Measurements from ENCODE around the gene ZNF512.

Gene ZNF512

DNA sequence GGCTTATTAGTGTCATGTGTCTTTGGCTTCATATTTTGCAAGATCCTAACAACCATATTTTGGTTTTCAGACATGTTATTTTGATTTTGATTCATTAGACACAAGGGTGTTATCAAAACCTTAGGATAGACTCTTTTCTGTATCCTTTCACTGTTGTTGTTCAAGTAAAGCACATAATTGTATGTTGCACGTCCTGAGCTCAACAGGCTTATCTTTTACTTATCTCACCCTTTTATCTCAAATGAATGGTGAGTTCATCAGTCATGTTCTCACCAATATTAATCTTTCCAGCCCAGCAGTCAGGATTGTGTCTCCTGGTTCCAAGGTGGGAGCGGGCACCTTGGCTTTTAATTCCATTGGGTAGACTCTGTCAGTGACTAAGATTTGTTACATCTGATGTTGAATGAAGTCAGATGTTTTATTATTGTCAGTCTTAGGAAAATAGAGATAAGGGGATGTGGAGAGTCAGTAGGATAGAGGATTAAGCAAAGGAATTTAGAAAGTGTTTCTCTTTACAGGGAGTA is 57.9 kb downstream of the ZNF512 start:
- no peak for DNase-seq

DNA sequence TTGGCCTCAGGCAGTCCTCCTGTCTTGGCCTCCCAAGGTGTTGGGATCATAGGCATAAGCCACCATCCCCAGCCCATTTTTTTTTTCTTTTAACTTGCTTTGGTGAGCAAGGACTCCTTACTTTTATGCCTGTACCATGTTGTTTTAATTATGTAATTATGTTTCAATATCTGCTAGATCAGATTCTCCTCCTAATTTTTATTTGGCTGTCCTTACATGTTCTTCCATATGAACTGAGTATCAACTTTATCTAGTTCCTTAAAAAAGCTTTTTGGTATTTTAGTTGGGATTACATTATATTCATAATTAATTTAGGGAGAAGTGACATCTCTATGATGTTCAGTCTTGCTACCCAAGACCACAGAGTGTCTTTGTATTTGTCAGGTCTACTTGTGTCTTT is 62.4 kb downstream of the ZNF512 start:
- DNase-seq: no peak

DNA sequence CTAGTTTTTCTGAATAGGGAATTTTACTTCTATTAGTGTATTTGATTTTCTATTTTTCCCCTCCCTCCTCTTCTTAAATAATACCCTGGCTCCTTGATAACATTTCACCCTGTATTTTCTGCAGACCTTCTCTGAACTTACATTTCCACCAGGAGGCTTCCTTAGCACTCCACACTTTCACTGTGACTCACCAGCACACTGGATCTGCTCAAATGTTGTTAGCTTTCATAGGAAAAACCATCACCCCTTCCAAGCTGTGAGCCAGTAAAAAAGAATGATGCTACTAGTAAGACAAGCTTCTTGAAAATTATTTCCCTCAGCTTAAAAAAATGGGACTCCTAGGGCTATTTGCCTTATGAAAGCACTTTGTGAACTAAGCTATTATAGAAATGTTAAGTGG is 64.4 kb downstream of the ZNF512 start:
- DNase-seq: no peak

DNA sequence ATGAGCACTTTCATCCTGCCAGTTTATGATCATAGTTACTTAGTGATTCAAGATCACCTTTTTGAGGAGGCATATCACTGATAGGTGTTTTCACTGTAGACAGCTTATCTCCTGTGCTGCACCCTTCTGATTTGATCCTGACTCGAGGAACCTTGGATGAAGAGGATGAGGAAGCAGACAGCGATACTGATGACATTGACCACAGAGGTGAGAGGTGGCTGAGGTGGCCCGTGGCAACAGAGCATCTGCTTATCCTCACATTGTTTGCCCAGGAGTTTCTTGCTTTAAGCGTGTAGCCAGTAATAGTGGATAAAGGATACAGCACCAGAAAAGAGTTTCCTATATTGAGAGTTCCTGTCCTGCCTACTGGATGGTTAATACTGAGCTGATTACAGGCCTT is 64.9 kb downstream of the ZNF512 start:
- no peak for DNase-seq

DNA sequence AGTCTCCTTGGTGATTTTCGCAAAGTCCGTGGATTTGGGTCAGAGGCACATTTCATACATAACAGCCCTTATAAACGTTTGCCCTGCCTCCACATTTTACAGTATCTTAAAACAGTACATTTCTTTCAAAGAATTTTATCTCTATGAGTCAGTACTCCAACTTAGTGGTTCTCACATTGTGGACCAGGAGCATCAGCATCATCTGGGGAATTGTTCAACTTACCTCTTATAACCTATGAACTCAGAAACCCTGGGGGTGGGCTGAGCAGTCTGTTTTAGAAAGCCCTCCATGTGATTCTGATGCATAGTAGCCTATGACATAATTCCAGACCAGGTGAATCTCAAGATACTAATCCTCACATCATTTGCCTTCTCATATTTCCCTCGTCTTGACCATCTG is 68.2 kb downstream of the ZNF512 start:
- peak; percentile 85 for DNase-seq

DNA sequence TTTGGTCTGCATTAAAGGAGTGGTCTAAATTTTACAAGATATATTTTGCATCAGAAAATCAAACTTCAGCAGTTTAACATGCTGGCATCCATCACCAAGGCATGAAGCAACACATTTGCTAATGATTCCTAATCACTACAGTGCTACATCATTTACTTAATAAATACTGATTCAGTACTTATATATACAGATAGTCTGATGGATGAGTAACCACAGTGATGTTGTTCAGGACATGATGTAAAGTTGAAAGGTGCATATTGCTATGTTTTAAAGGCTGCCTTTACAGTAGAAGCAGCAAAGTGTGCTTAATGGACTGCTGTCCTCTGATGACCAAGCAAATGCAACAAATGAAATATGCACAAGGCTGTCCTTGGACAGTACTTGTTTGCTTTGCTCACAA is 69.5 kb downstream of the ZNF512 start:
- DNase-seq: no peak

DNA sequence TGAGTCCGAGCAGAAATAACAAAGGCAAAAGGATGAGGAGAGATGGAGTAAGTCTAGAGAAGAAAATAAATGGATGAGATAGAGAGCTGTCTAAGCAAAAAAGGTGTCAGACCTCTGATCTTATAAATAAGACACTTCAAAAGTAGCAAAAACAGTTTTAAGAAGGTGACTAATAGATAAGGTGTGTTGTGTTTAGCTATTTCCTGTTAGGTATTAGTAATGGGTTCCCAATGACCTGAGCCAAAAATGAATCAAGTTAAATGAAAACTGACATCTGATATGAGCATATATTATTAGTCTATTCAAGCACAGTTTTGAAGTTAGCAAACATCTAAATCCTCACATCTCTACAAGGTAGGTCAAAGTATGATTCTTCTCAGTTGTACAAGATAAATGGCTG is 69.9 kb downstream of the ZNF512 start:
- DNase-seq: no peak

DNA sequence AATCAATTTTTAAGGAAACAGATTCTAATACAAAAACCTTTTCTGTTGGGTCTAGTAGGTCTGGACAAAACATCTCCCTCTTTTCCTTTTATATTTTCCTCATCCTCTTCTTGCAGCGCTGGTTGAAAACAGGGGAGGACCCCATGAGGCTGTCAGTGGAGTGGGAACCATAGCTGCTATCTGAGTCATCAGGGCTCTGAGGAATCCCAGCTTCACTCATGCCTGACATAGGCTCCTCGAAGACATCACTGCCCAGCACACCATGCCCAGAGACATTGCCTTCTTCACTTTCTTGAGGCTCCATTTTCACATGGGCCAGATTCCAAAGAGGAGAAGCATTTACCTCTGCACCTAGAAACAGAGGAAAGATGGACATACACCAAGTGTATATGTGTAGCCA is 70.6 kb downstream of the ZNF512 start:
- no peak for DNase-seq

DNA sequence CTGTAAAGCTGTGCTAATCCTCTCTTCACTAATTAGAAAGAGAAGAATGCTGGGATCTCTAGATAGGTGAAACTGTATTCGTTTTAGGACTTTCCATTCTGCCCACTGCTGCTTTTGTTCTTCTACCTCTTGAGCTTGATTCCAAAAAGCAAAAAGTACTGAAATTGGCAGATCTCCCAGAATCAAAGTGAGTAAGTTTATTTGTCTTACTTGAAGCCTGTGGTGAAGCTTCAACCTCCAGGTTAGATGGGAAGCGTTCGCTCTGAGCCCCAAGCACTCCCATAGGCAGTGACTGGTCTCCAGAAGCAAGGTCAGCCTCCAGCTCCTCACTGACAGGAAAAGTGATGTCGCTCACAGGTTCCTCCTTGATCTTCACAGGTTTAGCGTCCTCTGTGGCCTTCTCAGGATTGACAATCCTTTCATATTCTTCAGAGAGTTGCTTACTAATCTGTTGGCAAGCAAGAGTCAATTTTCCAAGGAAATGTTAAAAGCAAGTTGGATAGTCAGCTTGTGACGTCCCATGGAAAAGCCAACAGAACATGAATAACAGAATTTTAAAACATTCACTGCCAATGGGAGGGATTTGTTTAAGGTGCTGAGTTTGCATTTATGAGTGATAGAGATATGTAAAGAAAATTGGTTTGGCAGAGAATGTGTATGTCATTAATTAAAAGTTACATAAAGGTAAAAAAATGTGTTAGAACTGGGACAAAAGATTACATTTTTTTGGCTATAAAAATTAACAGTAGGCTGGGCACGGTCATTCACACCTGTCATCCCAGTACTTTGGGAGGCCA is 72.5 kb downstream of the ZNF512 start:
- DNase-seq: no peak

DNA sequence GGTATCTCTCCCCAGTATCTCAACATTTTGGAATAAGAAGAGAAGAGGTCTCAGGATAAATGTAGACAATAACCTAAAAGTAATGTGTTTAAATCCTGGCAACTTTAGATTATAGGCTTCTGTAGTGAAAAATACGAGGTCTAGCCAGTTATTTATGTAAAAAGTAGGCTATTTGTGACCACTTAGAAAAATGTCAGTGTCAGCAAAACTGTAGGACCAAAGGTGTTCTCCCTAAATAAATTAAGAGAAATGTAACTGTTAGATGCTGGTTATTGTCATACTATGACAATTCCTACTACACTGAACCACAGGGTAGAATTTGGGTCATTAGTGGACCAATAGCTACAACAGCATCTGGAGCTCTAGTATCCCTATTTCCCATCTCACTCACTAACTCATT is 78.5 kb downstream of the ZNF512 start:
- no peak for DNase-seq

DNA sequence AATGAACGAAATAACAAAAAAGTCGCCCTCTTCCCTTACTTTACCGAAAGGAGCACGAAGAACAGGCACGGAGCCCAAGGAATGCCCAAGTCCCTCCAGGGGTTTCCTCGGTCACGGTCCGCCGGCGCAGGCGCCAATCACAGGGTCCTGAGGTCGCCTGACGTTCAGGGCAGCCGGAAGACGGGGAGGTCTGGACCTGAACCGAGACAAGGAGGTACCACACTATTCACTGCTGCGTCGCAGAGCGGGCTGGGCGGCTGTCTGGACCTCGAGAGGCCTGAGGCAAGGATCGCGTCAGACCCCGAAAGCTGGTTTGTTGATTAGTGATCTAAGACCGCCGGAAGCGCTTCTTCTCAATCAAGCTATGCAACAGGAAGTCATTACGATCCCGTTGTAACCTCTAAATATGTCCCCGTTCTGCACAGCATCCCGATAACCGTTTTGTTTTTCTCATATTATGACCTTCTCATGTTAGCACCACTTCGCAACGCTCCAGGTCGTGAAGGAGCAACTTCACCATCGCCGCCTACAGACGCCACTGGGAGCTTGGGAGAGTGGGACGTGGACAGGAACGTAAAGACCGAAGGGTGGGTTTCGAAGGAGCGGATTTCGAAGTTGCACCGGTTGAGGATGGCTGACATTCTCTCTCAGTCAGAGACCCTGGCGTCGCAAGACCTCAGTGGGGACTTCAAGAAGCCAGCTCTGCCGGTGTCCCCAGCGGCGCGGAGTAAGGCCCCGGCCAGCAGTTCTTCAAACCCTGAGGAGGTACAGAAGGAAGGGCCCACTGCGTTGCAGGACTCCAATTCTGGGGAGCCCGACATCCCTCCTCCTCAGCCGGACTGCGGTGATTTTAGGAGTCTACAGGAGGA is 80.7 kb downstream of the ZNF512 start, which contains the start of the genes SLC4A1AP and SUPT7L:
Gene SLC4A1AP, plus strand, starts transcription at position 605 of the 869 bp plus-strand sequence. Its CDS starts 26 bp downstream, at position 631.
Gene SUPT7L, minus strand, starts transcription at position 330 of the 869 bp plus-strand sequence. CDS start 1,422 bp downstream, outside the sequence.
- peak; percentile 36 for DNase-seq

DNA sequence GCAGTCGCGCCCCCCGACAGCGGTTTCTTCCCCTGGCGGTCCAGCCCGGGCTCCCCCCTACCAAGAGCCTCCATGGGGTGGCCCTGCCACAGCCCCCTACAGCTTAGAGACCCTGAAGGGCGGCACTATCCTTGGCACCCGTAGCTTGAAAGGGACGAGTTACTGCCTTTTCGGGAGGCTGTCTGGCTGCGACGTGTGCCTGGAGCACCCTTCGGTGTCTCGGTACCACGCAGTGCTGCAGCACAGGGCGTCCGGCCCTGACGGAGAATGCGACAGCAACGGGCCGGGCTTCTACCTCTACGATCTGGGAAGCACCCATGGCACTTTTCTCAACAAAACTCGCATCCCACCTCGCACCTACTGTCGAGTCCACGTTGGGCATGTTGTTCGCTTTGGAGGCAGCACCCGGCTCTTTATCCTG is 81.3 kb downstream of the ZNF512 start:
- no peak for DNase-seq

DNA sequence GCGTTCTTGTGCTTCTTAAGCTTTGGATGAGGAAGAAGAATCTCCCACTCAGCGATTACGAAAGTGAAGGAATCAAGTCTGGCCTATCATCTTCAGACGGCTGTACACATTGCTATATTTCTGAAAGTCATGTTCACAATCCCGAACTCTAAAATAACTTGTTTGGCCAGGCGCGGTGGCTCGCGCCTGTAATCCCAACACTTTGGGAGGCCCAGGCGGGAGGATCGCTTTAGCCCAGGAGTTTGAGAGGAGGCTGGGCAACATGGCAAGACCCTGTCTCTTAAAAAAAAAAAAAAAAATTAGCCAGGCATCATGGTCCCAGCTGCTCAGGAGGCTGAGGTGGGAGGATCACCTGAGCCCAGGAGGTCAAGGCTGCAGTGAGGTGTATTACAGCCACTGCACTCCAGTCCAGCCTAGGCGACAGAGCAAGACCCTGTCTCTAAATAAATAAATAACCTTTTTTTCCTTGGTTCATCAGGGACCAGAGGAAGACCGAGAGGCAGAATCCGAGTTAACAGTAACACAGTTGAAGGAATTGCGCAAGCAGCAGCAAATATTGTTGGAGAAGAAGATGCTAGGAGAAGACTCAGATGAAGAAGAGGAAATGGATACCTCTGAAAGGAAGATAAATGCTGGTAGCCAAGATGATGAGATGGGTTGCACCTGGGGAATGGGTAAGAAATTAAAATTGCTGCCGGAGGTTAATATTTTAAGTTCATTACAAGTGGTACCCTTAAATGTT is 82.0 kb downstream of the ZNF512 start:
- DNase-seq: no peak

DNA sequence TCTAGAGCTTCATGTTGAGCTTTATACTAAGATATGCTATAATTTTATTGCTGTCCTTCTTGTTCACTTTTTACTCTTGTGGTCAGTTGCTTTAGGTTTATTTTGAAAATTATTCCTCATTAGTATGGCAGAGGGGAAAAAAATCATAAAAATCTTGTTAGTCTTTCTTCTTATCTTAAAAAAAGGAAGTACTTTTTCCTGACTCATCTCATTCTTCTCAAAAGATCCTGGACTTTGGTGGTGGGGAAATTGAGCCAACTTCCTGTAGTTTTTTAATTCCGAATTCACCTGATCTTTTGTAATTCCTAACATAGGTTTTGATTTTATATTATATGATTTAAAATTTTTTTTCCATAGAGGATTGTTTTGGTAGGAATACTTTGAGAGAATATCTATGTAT is 84.6 kb downstream of the ZNF512 start:
- DNase-seq: no peak

DNA sequence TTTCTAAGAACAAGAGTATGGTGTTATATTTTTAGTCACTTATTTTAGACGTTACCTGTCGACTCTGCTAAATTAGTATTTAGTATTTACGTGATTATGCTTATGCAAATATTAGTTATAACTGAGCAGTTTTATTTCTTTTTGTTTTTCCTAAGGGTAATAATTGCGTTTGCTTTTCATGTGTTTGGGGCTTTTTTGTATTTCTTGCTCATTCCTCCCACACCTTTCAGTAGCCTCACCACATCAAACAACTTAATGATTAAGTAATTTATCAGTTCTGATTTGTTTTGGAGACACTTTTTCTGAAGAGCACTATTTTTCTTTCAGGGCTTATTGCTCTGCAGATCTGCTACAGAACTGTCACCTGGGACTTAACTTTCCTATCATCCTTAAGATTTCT is 88.4 kb downstream of the ZNF512 start:
- DNase-seq: no peak
